ENCODE data around the gene PLXNA4. TPM values are rescaled to one million over a fixed set of nuclear protein-coding genes. Genes with fewer than 3 reads are reported as not detected.
A peak's percentile ranks its signal among the peaks of the same experiment; 100 is the strongest.

PLXNA4 gene
- total RNA-seq, 1 donor from 2014 or later = 3.3 TPM

- DNase-seq (ENCODE audit: low read depth) (no peak), FAIRE-seq (no peak)
- Histone ChIP-seq H2AFZ (ENCODE audit: low read depth, low read length) (no peak overlapping the region), H3K4me2 (ENCODE audit: low read length) (no peak overlapping the region), H3K9ac (ENCODE audit: low read length) (no peak overlapping the region), H3K27ac (ENCODE audit: low read depth, low read length) (no peak overlapping the region), H3K9me3 (ENCODE audit: insufficient read depth, low read depth, low read length) (no peaks in the 10 kb centered on the region), H4K20me1 (ENCODE audit: insufficient read depth, low read length) (no peaks in the 10 kb centered on the region), H3K4me3 (ENCODE audit: insufficient read depth, low read depth, low read length) (no peak overlapping the region), H3K4me1 (ENCODE audit: insufficient read depth, low read length) (peaks cover 13% of the 10 kb centered on the region), H3K79me2 (ENCODE audit: insufficient read depth, low read length) (no peaks in the 10 kb centered on the region), H3K27me3 (ENCODE audit: insufficient read depth, low read length) (peaks cover 3% of the 10 kb centered on the region), H3K36me3 (ENCODE audit: insufficient read depth, low read length) (no peaks in the 10 kb centered on the region)
- Mint-ChIP-seq H3K27ac (ENCODE audit: unreplicated experiment) (no peak overlapping the region), H3K36me3 (ENCODE audit: low read depth, unreplicated experiment) (peaks cover 2% of the 10 kb centered on the region), H3K27me3 (ENCODE audit: low read depth, unreplicated experiment) (peaks cover 52% of the 10 kb centered on the region), H3K4me1 (ENCODE audit: low read depth, unreplicated experiment) (peaks cover 6% of the 10 kb centered on the region), H3K4me3 (ENCODE audit: unreplicated experiment) (no peak overlapping the region), H3K9me3 (ENCODE audit: unreplicated experiment) (peaks cover 2% of the 10 kb centered on the region)
- TF ChIP-seq CTCF (IDR thresholded peaks at IDR 0.05; ENCODE audit: insufficient read depth, low read depth, low read length) = no peak
- no peak for TF ChIP-seq EZH2 (IDR thresholded peaks at IDR 0.05; ENCODE audit: insufficient read depth, low read length)
Observed at GRCh38 chr7:132388688-132389087, 187.6 kb downstream of the PLXNA4 start.

DNA sequence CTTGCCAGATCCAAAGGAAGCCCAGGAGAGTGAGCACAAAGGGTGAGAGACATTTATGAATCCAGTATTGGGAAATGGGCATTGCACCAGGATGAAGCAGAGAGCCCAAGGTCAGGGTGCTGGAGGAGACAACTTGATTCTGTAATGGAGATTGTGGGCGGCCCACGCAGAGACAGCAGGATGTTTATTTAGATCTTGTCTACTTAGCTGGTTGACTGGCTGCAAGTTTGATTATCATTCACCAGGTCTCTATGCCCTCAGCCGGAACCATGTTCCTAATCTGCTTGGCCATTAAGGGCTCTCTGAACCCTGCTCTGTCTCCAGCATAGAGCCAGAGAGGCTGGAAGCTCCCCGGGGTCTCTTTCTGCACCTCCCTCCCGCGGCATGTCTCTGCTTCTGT, 188.7 kb downstream of the PLXNA4 start:
- Histone ChIP-seq H3K9ac (ENCODE audit: low read length) (no peak overlapping the region), H4K20me1 (ENCODE audit: insufficient read depth, low read length) (no peaks in the 10 kb centered on the region), H3K27me3 (ENCODE audit: insufficient read depth, low read length) (peaks cover 3% of the 10 kb centered on the region), H3K9me3 (ENCODE audit: insufficient read depth, low read depth, low read length) (no peaks in the 10 kb centered on the region), H3K4me1 (ENCODE audit: insufficient read depth, low read length) (peaks cover 13% of the 10 kb centered on the region), H2AFZ (ENCODE audit: low read depth, low read length) (no peak overlapping the region), H3K4me2 (ENCODE audit: low read length) (no peak overlapping the region), H3K79me2 (ENCODE audit: insufficient read depth, low read length) (no peaks in the 10 kb centered on the region), H3K36me3 (ENCODE audit: insufficient read depth, low read length) (no peaks in the 10 kb centered on the region), H3K27ac (ENCODE audit: low read depth, low read length) (no peak overlapping the region), H3K4me3 (ENCODE audit: insufficient read depth, low read depth, low read length) (no peak overlapping the region)
- Mint-ChIP-seq H3K36me3 (ENCODE audit: low read depth, unreplicated experiment) (peaks cover 2% of the 10 kb centered on the region), H3K4me3 (ENCODE audit: unreplicated experiment) (no peak overlapping the region), H3K27me3 (ENCODE audit: low read depth, unreplicated experiment) (peaks cover 45% of the 10 kb centered on the region), H3K9me3 (ENCODE audit: unreplicated experiment) (no peaks in the 10 kb centered on the region), H3K27ac (ENCODE audit: unreplicated experiment) (no peak overlapping the region), H3K4me1 (ENCODE audit: low read depth, unreplicated experiment) (peaks cover 6% of the 10 kb centered on the region)
- TF ChIP-seq EZH2 (IDR thresholded peaks at IDR 0.05; ENCODE audit: insufficient read depth, low read length) (no peak), CTCF (IDR thresholded peaks at IDR 0.05; ENCODE audit: insufficient read depth, low read depth, low read length) (no peak)
- no peak for FAIRE-seq
- no peak for DNase-seq (ENCODE audit: low read depth)

GRCh38 chr7:132386201-132386681, 190.0 kb downstream of the PLXNA4 start:
- peaks cover 14% of the 10 kb centered on the region for H3K4me1 Mint-ChIP-seq (ENCODE audit: low read depth, unreplicated experiment)
- FAIRE-seq (no peak), DNase-seq (ENCODE audit: low read depth) (peak; percentile 66)

More at GRCh38 chr7:132386201-132386681, 190.0 kb downstream of the PLXNA4 start:
- H3K9me3 Mint-ChIP-seq (ENCODE audit: unreplicated experiment) = no peaks in the 10 kb centered on the region
- Histone ChIP-seq H4K20me1 (ENCODE audit: insufficient read depth, low read length) (no peaks in the 10 kb centered on the region), H3K79me2 (ENCODE audit: insufficient read depth, low read length) (no peaks in the 10 kb centered on the region), H3K9me3 (ENCODE audit: insufficient read depth, low read depth, low read length) (no peaks in the 10 kb centered on the region), H3K27ac (ENCODE audit: low read depth, low read length) (no peak overlapping the region), H3K27me3 (ENCODE audit: insufficient read depth, low read length) (peaks cover 3% of the 10 kb centered on the region), H3K9ac (ENCODE audit: low read length) (no peak overlapping the region), H2AFZ (ENCODE audit: low read depth, low read length) (peak overlapping the region; percentile 67), H3K36me3 (ENCODE audit: insufficient read depth, low read length) (no peaks in the 10 kb centered on the region), H3K4me1 (ENCODE audit: insufficient read depth, low read length) (peaks cover 22% of the 10 kb centered on the region), H3K4me2 (ENCODE audit: low read length) (peak overlapping the region; percentile 57), H3K4me3 (ENCODE audit: insufficient read depth, low read depth, low read length) (no peak overlapping the region)
- H3K4me3 Mint-ChIP-seq (ENCODE audit: unreplicated experiment) = no peak overlapping the region
- H3K27me3 Mint-ChIP-seq (ENCODE audit: low read depth, unreplicated experiment) = peaks cover 39% of the 10 kb centered on the region
- no peak overlapping the region for H3K27ac Mint-ChIP-seq (ENCODE audit: unreplicated experiment)
- TF ChIP-seq EZH2 (IDR thresholded peaks at IDR 0.05; ENCODE audit: insufficient read depth, low read length) (no peak), CTCF (IDR thresholded peaks at IDR 0.05; ENCODE audit: insufficient read depth, low read depth, low read length) (no peak)
- peaks cover 2% of the 10 kb centered on the region for H3K36me3 Mint-ChIP-seq (ENCODE audit: low read depth, unreplicated experiment)

Measured in astrocyte (in vitro differentiated cells and primary cell).